NCI-H1694 (cell line): ENCODE results near the gene ZNF423.

Source experiments
- DNase-seq: peaks from one replicate; lab custom pipeline; 2025; lab: John Stamatoyannopoulos, UW

ZNF423 gene

DNA sequence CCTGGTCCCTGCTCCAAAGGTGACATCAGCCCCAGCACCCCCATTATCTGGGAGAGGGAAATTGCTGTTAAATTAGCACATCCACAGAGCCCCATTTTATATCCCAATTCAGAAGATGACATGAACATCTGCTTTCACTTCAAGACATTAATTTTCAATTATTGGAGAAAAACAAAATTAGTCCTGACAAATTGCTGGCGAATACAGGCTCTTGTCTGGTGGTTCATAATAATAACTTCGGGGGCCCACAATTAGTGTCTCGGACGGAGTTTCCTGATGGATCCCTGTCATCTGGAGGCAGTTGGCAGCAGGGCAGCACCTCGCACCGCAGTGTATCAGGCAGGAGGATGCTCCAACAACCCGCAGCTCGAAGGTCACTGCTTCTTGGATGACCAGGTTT is 7.4 kb downstream of the ZNF423 start:
- DNase-seq = no peak

DNA sequence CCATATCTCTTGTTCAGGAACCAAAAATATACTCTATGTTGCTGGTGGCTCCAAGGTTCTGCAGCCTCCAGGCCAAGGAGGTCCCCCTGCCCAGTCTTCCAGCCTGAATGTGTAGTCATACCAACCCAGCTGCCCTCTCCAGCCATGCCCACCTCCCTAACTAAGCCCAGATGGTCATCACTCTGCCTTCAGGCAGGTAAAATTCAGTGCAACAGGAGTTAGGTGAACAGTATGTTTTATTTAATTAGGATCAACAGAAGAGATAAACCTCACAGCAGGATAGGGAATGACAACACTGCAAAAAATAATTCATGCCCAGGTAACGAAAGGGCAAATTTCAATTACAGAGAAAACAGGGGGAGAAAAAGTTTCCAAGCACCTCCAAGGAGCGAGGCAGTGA is 9.1 kb downstream of the ZNF423 start:
- DNase-seq = no peak

DNA sequence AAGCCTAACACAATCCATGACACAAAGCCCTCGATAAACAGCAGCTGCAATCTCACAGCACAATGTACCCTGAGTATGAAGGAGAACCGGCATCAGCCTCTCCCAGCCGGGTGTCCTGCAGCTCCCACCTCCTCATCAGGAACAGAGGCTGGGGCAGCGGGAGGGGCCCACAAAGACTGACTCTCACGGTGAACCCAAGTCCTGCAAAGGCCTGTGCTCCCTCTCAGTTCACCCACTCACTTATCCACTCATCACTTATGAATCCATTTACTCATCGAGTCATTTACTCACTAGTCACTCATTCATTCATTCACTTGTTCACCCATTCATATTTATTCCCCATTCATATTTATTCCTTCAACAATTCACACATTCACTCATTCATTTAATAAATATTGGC is 11.6 kb downstream of the ZNF423 start:
- no peak for DNase-seq

DNA sequence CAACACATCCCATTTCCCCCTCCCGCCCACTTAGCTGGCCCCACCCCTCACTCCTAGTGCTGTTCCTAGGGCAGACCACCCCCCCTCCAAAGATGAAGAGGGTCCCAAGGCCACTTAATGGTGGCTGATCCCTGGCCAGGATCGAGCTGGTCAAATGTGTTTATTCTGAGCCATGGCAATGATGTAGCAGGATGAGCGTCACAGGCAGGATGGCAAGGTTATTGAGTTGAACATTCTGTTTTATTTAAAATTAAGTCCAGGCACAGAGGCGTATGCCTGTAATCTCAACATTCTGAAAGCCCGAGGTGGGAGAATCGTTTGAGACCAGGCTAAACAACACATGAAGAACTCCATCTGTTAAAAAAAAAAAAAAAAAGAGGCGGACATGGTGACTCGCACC is 12.2 kb downstream of the ZNF423 start:
- peak; percentile 14 for DNase-seq

GRCh38 chr16:49842972-49843371 is 12.9 kb downstream of the ZNF423 start:
- no peak for DNase-seq

- DNase-seq = peak; percentile 26
Measured at GRCh38 chr16:49839017-49839825, 16.7 kb downstream of the ZNF423 start.

GRCh38 chr16:49838441-49839016 is 17.4 kb downstream of the ZNF423 start:
- no peak for DNase-seq

GRCh38 chr16:49837688-49838410 is 18.1 kb downstream of the ZNF423 start:
- no peak for DNase-seq

DNA sequence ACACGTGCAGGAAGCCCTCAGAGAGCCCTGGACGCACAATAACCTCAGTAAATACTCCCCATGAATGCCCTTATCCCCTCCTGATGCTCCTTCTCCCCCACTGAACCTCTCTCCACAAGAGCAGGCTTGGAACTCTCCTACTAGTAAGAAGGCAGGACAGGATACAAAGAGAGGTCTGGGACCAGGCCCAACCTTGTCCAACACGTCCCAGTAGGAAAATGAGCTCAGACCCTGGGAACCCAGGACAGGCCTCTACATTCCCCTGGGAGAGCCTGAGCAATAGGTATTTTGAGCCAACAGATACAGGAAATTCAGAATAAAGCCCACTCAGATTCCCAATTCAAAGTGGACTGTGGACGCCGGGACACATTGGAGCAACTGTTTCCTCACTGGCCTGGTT is 19.2 kb downstream of the ZNF423 start:
- DNase-seq = no peak

DNA sequence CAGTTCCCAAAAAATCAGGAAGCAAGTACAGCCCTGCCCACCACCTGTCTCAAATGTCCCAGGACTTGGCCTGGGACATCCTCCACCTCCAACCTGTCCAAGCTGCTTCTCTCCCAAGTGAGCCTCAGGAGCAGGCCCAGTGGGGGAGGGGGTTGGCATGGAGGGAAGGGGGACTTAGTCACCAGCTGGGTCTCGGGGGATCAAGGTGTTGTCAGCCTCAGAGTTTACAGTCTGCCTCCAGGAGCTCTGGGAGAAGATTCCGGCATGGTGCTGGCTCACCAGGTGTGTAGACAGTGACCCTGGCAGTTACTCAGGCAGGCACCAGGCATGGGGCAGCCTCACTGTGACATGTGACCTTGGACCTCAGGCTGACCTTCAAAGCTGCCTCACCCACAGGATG is 19.7 kb downstream of the ZNF423 start:
- no peak for DNase-seq

- DNase-seq = no peak
Measured at GRCh38 chr16:49835161-49835777, 20.6 kb downstream of the ZNF423 start.

- DNase-seq = no peak
Measured at GRCh38 chr16:49834531-49835151, 21.3 kb downstream of the ZNF423 start.

DNA sequence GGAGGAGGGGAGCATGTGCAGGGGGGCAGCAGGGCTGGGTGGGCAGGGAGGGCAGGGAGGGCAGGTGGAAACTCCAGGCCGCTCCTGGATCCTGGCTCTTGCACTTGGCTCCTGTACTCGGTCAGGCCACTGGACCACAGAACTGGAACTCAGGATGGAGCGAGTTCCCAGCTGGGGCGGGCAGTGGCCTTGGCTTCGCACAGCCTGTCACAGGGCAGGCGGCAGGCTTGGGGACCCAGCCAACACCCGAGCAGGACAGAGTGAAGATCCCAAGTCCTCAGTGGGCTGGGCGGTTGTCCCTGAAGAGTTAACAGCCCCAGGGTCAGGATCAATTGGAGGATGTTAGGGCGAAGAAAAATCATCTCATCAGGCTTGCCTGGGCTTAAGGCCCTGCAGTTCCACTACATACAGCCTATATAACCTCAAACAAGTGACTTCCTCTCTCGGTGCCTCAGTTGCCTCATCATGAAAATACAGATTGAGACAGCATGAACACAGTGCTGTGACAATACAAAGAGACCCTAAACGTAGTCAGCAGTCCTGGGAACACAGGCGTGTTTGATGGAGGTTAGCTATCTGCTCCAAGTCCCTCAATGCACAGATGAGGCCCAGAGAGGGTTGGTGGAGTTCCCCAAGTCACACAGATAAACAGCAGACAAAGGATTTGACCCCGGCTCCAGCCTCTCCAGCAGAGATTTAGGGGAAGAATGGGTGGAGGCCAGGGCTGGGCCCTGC is 21.9 kb downstream of the ZNF423 start:
- DNase-seq = no peak

GRCh38 chr16:49833085-49833484 is 22.8 kb downstream of the ZNF423 start:
- no peak for DNase-seq

GRCh38 chr16:49832177-49832576 is 23.7 kb downstream of the ZNF423 start:
- DNase-seq = no peak

DNA sequence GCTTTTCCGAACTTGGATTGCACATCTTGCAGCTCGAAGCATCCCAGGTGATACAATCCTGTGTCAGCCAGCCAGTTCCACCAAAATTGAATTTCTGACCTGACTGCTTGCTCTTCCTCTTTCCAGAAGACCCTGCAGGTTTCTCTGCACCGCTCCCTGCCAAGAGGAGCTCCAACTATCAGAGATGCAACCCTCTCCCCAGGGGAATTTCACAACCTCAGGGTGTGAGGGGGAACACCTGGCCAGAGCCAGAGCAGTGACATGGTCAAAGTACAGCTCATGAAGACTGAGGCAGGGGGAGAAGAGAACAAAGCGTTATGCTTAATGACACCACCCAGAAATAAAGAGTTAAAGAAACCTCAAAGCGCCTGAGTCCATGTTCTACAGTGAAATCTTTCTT is 25.0 kb downstream of the ZNF423 start:
- no peak for DNase-seq

GRCh38 chr16:49828533-49829267 is 27.2 kb downstream of the ZNF423 start:
- DNase-seq = no peak

GRCh38 chr16:49827805-49828438 is 28.0 kb downstream of the ZNF423 start:
- no peak for DNase-seq

- DNase-seq = no peak
Measured at GRCh38 chr16:49826515-49826914, 29.4 kb downstream of the ZNF423 start.

DNA sequence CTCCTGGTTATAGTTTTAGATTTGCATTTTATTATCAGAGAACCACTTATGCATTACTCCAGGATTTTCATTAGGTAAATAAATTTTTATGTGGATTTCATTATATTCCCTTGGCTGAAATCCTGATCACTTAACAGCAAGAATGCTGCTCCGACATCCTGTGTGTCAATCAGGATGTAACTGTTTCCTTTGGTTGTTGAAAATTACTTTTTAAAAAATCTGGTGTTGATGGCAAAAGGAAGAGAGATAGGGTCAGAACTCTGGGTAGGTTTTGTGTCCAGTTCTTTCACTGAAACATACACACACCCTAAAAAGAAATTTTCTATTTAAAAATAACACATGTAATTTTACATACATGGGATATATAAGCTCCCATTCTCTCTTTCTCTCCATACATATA is 30.9 kb downstream of the ZNF423 start:
- no peak for DNase-seq
